HCT116 (cell line): Measurements from ENCODE around the gene GJB1.

Experiments used
- POLR2A ChIP-seq: IDR thresholded peaks from 2 replicates; pipeline ENCODE4 v1.7.0; 2011; ENCODE audit warnings: borderline replicate concordance; ENCODE audit not compliant: insufficient read depth, insufficient read length; ENCODE audit errors: extremely low read depth
- SIN3A ChIP-seq: IDR thresholded peaks from 2 replicates; pipeline ENCODE4 v1.6.1; 2012; ENCODE audit warnings: low read depth
- TF ChIP-seq, protein P1 (sequence below), 3 experiments: fragments of 200-600 bp in 1 of 3; sonication (generic) in 1 of 3; IDR thresholded peaks in 2 of 3; conservative IDR thresholded peaks in 1 of 3; 2 replicates each; pipeline ENCODE4 v1.5.1; 2012 to 2017; ENCODE audit warnings: low read depth in 2 of 3, low read length in 2 of 3, antibody characterized with exemption in 1 of 3, borderline replicate concordance in 1 of 3, control low read depth in 1 of 3, mild to moderate bottlenecking in 1 of 3, mixed read lengths in 1 of 3, mixed run types in 1 of 3, moderate library complexity in 1 of 3; ENCODE audit not compliant: insufficient read depth in 1 of 3

DNA sequence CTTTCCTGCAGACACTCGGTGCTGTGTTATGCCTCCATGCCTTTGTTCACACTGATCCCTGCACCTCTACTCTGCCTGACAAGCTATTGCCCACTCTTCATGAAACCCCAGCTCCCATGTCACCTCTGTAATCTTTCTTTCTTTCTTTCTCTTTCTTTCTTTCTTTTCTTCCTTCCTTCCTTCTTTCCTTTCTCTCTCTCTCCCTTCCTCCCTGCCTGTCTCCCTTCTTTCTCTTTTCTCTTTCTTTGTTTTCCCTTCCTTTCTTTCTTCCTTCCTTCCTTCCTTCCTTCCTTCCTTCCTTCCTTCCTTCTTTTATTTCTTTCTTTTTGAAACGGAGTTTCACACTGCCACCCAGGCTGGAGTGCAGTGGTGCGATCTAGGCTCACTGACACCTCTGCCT, 12.5 kb downstream of the GJB1 start:
- TF ChIP-seq POLR2A (no peak), SIN3A (no peak)
- TF ChIP-seq, protein P1, sequence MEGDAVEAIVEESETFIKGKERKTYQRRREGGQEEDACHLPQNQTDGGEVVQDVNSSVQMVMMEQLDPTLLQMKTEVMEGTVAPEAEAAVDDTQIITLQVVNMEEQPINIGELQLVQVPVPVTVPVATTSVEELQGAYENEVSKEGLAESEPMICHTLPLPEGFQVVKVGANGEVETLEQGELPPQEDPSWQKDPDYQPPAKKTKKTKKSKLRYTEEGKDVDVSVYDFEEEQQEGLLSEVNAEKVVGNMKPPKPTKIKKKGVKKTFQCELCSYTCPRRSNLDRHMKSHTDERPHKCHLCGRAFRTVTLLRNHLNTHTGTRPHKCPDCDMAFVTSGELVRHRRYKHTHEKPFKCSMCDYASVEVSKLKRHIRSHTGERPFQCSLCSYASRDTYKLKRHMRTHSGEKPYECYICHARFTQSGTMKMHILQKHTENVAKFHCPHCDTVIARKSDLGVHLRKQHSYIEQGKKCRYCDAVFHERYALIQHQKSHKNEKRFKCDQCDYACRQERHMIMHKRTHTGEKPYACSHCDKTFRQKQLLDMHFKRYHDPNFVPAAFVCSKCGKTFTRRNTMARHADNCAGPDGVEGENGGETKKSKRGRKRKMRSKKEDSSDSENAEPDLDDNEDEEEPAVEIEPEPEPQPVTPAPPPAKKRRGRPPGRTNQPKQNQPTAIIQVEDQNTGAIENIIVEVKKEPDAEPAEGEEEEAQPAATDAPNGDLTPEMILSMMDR (IDR thresholded peaks at IDR 0.05 in 2 of 3, conservative IDR thresholded peaks at IDR 0.05 in 1 of 3; ENCODE audit: borderline replicate concordance in 1 of 3, insufficient read depth in 1 of 3, low read depth in 2 of 3, low read length in 2 of 3), result no peak
